Activated B cell treated with CpG ODN at 0.5 μM for 24 hours (primary cell): ENCODE measurements around the gene NANOS2. TPM values are rescaled to one million over a fixed set of nuclear protein-coding genes. Genes with fewer than 3 reads are reported as not detected.

Experiments used
- ATAC-seq: fragments of 200-7000 bp; cut with Tn5 transposase; one replicate; pipeline ENCODE4 v1.10.0; 2021; ENCODE audit warnings: low read depth, mild to moderate bottlenecking, moderate library complexity
- CTCF ChIA-PET: fragments of 350-600 bp; sonication (Branson Sonifier 250); formaldehyde crosslinking; loops from one replicate; lab custom pipeline; 2021; ENCODE audit warnings: antibody characterized with exemption; lab: Charles Lee
- POLR2A ChIA-PET: fragments of 350-600 bp; sonication (Branson Sonifier 250); formaldehyde crosslinking; loops from one replicate; lab custom pipeline; 2021; ENCODE audit warnings: antibody characterized with exemption; lab: Charles Lee
- DNase-seq: peaks from one replicate; pipeline ENCODE4 v3.0.0; 2022
- H3K27ac Mint-ChIP-seq: one replicate; pipeline ENCODE4 v1.8.0; 2020; ENCODE audit warnings: mixed read lengths
- H3K27me3 Mint-ChIP-seq: one replicate; pipeline ENCODE4 v1.8.0; 2021; ENCODE audit warnings: mixed read lengths
- H3K36me3 Mint-ChIP-seq: one replicate; pipeline ENCODE4 v1.8.0; 2021; ENCODE audit warnings: low read depth, mixed read lengths
- H3K4me1 Mint-ChIP-seq: one replicate; pipeline ENCODE4 v1.8.0; 2021; ENCODE audit warnings: mixed read lengths
- H3K4me3 Mint-ChIP-seq: one replicate; pipeline ENCODE4 v1.8.0; 2020; ENCODE audit warnings: mild to moderate bottlenecking, mixed read lengths
- H3K9me3 Mint-ChIP-seq: one replicate; pipeline ENCODE4 v1.8.0; 2020; ENCODE audit warnings: mixed read lengths
- CTCF ChIP-seq: fragments of 200-600 bp; IDR thresholded peaks from one replicate; pipeline ENCODE4 v1.8.0; 2022; ENCODE audit warnings: antibody characterized with exemption, mild to moderate bottlenecking
- intact Hi-C: fragments of 100-400 bp; cut with micrococcal nuclease; formaldehyde crosslinking; loops from one replicate; pipeline ENCODE4 v1.15.1; 2024
- total RNA-seq: library from RNA; stranded (reverse); gene quantifications from 2 replicates; pipeline ENCODE4 v1.2.3, GENCODE V29; 2022

The NANOS2 gene
- total RNA-seq, 1 donor from 2014 or later, result not detected

- peaks cover 35% of the 10 kb centered on the region for H3K4me1 Mint-ChIP-seq
- intact Hi-C loops, result loop anchor here (10.0 kb wide), 2 partner anchors 461 to 791 kb away; partner anchors contain the start of genes GEMIN7, POLR1G, PPP1R13L and ZNF296
- H3K4me3 Mint-ChIP-seq, result no peak overlapping the region
- peaks cover 19% of the 10 kb centered on the region for H3K27me3 Mint-ChIP-seq
- no peak overlapping the region for H3K27ac Mint-ChIP-seq
- CTCF ChIA-PET, result interaction anchor here (1.6 to 2.7 kb wide), 3 partner anchors 17 to 151 kb away, joined by 3 to 16 read pairs (median 6); no protein-coding TSS in a partner anchor
- TF ChIP-seq CTCF, result no peak
- no peak for ATAC-seq
- H3K36me3 Mint-ChIP-seq, result peaks cover 13% of the 10 kb centered on the region
- no peak for DNase-seq
- no peaks in the 10 kb centered on the region for H3K9me3 Mint-ChIP-seq
- POLR2A ChIA-PET, result interaction anchor here (0.6 to 2.5 kb wide), 2 partner anchors 17 to 148 kb away, joined by 3 to 11 read pairs; no protein-coding TSS in a partner anchor
Observed at GRCh38 chr19:45865269-45865948, 49.2 kb downstream of the NANOS2 start.

GRCh38 chr19:45864629-45865082 is 49.9 kb downstream of the NANOS2 start:
- peak overlapping the region; percentile 66 for H3K4me3 Mint-ChIP-seq
- intact Hi-C loops, result loop anchor here (5.0 to 10.0 kb wide), 3 partner anchors 403 to 790 kb away; partner anchors contain the start of genes GEMIN7, POLR1G, PPP1R13L and ZNF296
- ChIA-PET POLR2A (interaction anchor here (0.6 to 2.5 kb wide), 4 partner anchors 15 to 147 kb away, joined by 3 to 33 read pairs (median 7); partner anchors contain the start of gene IRF2BP1), CTCF (interaction anchor here (1.2 to 2.7 kb wide), 5 partner anchors 17 to 152 kb away, joined by 3 to 16 read pairs (median 4); no protein-coding TSS in a partner anchor)
- H3K27ac Mint-ChIP-seq, result no peak overlapping the region
- no peaks in the 10 kb centered on the region for H3K9me3 Mint-ChIP-seq
- no peak for TF ChIP-seq CTCF
- H3K36me3 Mint-ChIP-seq, result peaks cover 15% of the 10 kb centered on the region
- peaks cover 37% of the 10 kb centered on the region for H3K4me1 Mint-ChIP-seq
- H3K27me3 Mint-ChIP-seq, result peaks cover 19% of the 10 kb centered on the region
- DNase-seq (no peak), ATAC-seq (no peak)

GRCh38 chr19:45863840-45864628 is 50.5 kb downstream of the NANOS2 start, which contains the start of gene FOXA3:
Gene FOXA3 (plus strand): TSS chr19:45864326. CDS start chr19:45864457, 131 bp downstream.
- Mint-ChIP-seq H3K27me3 (peaks cover 19% of the 10 kb centered on the region), H3K4me3 (peak within 1 kb of the TSS; percentile 96), H3K9me3 (no peaks in the 10 kb centered on the region), H3K27ac (peak within 1 kb of the TSS; percentile 96), H3K4me1 (peaks cover 37% of the 10 kb centered on the region), H3K36me3 (peaks cover 22% of the 10 kb centered on the region)
- CTCF ChIA-PET, result interaction anchor here (0.8 to 2.7 kb wide), 9 partner anchors 18 to 153 kb away, joined by 3 to 16 read pairs (median 4); partner anchors contain the start of genes MYPOP and SIX5
- ATAC-seq, result peak; percentile 10
- DNase-seq, result peak; percentile 63
- POLR2A ChIA-PET, result interaction anchor here (0.6 to 2.5 kb wide), 22 partner anchors 9 to 849 kb away, joined by 3 to 33 read pairs (median 4); partner anchors contain the start of genes BLOC1S3, DMWD, FOSB and IRF2BP1
- TF ChIP-seq CTCF, result no peak
- intact Hi-C loops, result loop anchor here (1.0 to 10.0 kb wide), 14 partner anchors 22 to 987 kb away; partner anchors contain the start of genes AP2S1, CCDC61, DMWD and GEMIN7

GRCh38 chr19:45863335-45863839 is 51.2 kb downstream of the NANOS2 start:
- no peak for TF ChIP-seq CTCF
- ATAC-seq (no peak), DNase-seq (no peak)
- peaks cover 37% of the 10 kb centered on the region for H3K4me1 Mint-ChIP-seq
- intact Hi-C loops, result loop anchor here (1.0 to 10.0 kb wide), 14 partner anchors 23 to 987 kb away; partner anchors contain the start of genes AP2S1, CCDC61, DMWD and GEMIN7
- peaks cover 19% of the 10 kb centered on the region for H3K27me3 Mint-ChIP-seq
- POLR2A ChIA-PET, result interaction anchor here (0.6 to 2.5 kb wide), 22 partner anchors 9 to 848 kb away, joined by 3 to 33 read pairs (median 4); partner anchors contain the start of genes BLOC1S3, DMWD, FOSB and IRF2BP1
- CTCF ChIA-PET, result interaction anchor here (0.8 to 2.7 kb wide), 8 partner anchors 19 to 153 kb away, joined by 3 to 16 read pairs (median 4); partner anchors contain the start of genes MYPOP and SIX5
- peaks cover 28% of the 10 kb centered on the region for H3K36me3 Mint-ChIP-seq
- H3K4me3 Mint-ChIP-seq, result peak overlapping the region; percentile 96
- H3K9me3 Mint-ChIP-seq, result no peaks in the 10 kb centered on the region
- peak overlapping the region; percentile 96 for H3K27ac Mint-ChIP-seq

Other genes starting within 250 kb of the NANOS2 start
- gene GIPR, start 246.6 kb downstream of the NANOS2 start, total RNA-seq, result 0.49 and 0.69 TPM in 2 replicates
- gene SNRPD2, start 222.8 kb downstream of the NANOS2 start, total RNA-seq, result 507 and 570 TPM in 2 replicates
- 19.3 and 21.1 TPM in 2 replicates for gene QPCTL, start 222.1 kb downstream of the NANOS2 start, total RNA-seq
- 36.3 and 44.0 TPM in 2 replicates for gene FBXO46, start 183.9 kb downstream of the NANOS2 start, total RNA-seq
- gene MEIOSIN, start 181.3 kb downstream of the NANOS2 start, total RNA-seq, result not detected in 2 replicates
- 1.2 and 1.9 TPM in 2 replicates for gene SIX5, start 145.5 kb downstream of the NANOS2 start, total RNA-seq
- gene DMPK, start 132.3 kb downstream of the NANOS2 start, total RNA-seq, result 34.3 and 39.0 TPM in 2 replicates
- 64.7 and 77.3 TPM in 2 replicates for gene DMWD, start 121.9 kb downstream of the NANOS2 start, total RNA-seq
- gene RSPH6A, start 99.5 kb downstream of the NANOS2 start, total RNA-seq, result 0.29 and 0.51 TPM in 2 replicates
- 131 and 150 TPM in 2 replicates for gene SYMPK, start 51.6 kb downstream of the NANOS2 start, total RNA-seq
- not detected in 2 replicates for gene FOXA3, start 50.5 kb downstream of the NANOS2 start, total RNA-seq
- 14.8 and 17.5 TPM in 2 replicates for gene IRF2BP1, start 28.6 kb downstream of the NANOS2 start, total RNA-seq
- 5.6 and 6.0 TPM in 2 replicates for gene MYPOP, start 12.2 kb downstream of the NANOS2 start, total RNA-seq
- not detected in 2 replicates for gene NOVA2, start 59.1 kb upstream of the NANOS2 start, total RNA-seq
- 24.9 and 26.9 TPM in 2 replicates for gene CCDC61, start 80.7 kb upstream of the NANOS2 start, total RNA-seq
- gene PGLYRP1, start 108.3 kb upstream of the NANOS2 start, total RNA-seq, result not detected in 2 replicates
- gene IGFL4, start 126.2 kb upstream of the NANOS2 start, total RNA-seq, result not detected in 2 replicates
- gene IGFL3, start 209.9 kb upstream of the NANOS2 start, total RNA-seq, result not detected in 2 replicates
- not detected in 2 replicates for gene IGFL2, start 233.5 kb upstream of the NANOS2 start, total RNA-seq